Calu3 (cell line): ENCODE measurements around the gene DIS3L2. TPM values are rescaled to one million over a fixed set of nuclear protein-coding genes. Genes with fewer than 3 reads are reported as not detected.

Source experiments
- BruUV-seq: library from RNA; stranded (reverse); fragments of 400-500 nt; replicated peaks from 2 replicates; lab custom pipeline; 2021; lab: Mats Ljungman, UMichigan
- CTCF ChIA-PET: fragments of 300-600 bp; sonication (Branson Sonifier 250); formaldehyde crosslinking; loops from one replicate; lab custom pipeline; 2022; ENCODE audit warnings: antibody characterized with exemption; lab: Charles Lee
- DNase-seq: peaks from one replicate; pipeline ENCODE4 v3.0.0; 2022
- H3K27ac Mint-ChIP-seq: one replicate; pipeline ENCODE4 v1.8.0; 2022; ENCODE audit warnings: mixed read lengths; ENCODE audit not compliant: unreplicated experiment
- H3K27me3 Mint-ChIP-seq: one replicate; pipeline ENCODE4 v1.8.0; 2022; ENCODE audit warnings: mixed read lengths; ENCODE audit not compliant: unreplicated experiment
- H3K36me3 Mint-ChIP-seq: one replicate; pipeline ENCODE4 v1.8.0; 2022; ENCODE audit warnings: mild to moderate bottlenecking, moderate library complexity, mixed read lengths; ENCODE audit not compliant: insufficient read depth, unreplicated experiment
- H3K4me1 Mint-ChIP-seq: one replicate; pipeline ENCODE4 v1.8.0; 2022; ENCODE audit warnings: mild to moderate bottlenecking, low read depth, mixed read lengths; ENCODE audit not compliant: unreplicated experiment
- H3K4me3 Mint-ChIP-seq: one replicate; pipeline ENCODE4 v1.8.0; 2022; ENCODE audit warnings: mild to moderate bottlenecking, low read depth, moderate library complexity, mixed read lengths; ENCODE audit not compliant: unreplicated experiment
- H3K9me3 Mint-ChIP-seq: one replicate; pipeline ENCODE4 v1.8.0; 2022; ENCODE audit warnings: low read depth, mixed read lengths; ENCODE audit not compliant: unreplicated experiment
- CTCF ChIP-seq: fragments of 200-600 bp; IDR thresholded peaks from one replicate; pipeline ENCODE4 v1.8.0; 2022; ENCODE audit warnings: antibody characterized with exemption; ENCODE audit not compliant: unreplicated experiment
- intact Hi-C: fragments of 100-400 bp; cut with micrococcal nuclease; formaldehyde crosslinking; loops from one replicate; pipeline ENCODE4 v1.10.0; 2022; ENCODE audit not compliant: unreplicated experiment
- total RNA-seq: library from RNA; stranded (reverse); gene quantifications from 2 replicates; pipeline ENCODE4 v1.2.3, GENCODE V29; 2022

The DIS3L2 gene
- total RNA-seq, 1 experiment from 2014 or later, result 46.0 TPM

GRCh38 chr2:232049350-232049749, 87.8 kb downstream of the DIS3L2 start:
- DNase-seq, result no peak
- intact Hi-C loops, result no loop called here
- no TSS peak for BruUV-seq
- CTCF ChIA-PET, result no interaction called here
- H3K27me3 Mint-ChIP-seq, result no peaks in the 10 kb centered on the region
- H3K4me1 Mint-ChIP-seq, result no peaks in the 10 kb centered on the region
- H3K9me3 Mint-ChIP-seq, result no peaks in the 10 kb centered on the region
- no peak overlapping the region for H3K4me3 Mint-ChIP-seq
- TF ChIP-seq CTCF, result no peak
- H3K36me3 Mint-ChIP-seq, result no peaks in the 10 kb centered on the region
- H3K27ac Mint-ChIP-seq, result no peak overlapping the region

GRCh38 chr2:232052591-232052990, 91.1 kb downstream of the DIS3L2 start:
- TF ChIP-seq CTCF, result no peak
- Mint-ChIP-seq H3K27ac (no peak overlapping the region), H3K27me3 (no peaks in the 10 kb centered on the region), H3K9me3 (no peaks in the 10 kb centered on the region), H3K36me3 (no peaks in the 10 kb centered on the region), H3K4me3 (no peak overlapping the region), H3K4me1 (no peaks in the 10 kb centered on the region)
- no peak for DNase-seq
- CTCF ChIA-PET, result no interaction called here
- BruUV-seq, result no TSS peak
- intact Hi-C loops, result no loop called here

- intact Hi-C loops, result no loop called here
- BruUV-seq, result no TSS peak
- no peak for DNase-seq
- H3K27ac Mint-ChIP-seq, result no peak overlapping the region
- CTCF ChIA-PET, result no interaction called here
- H3K36me3 Mint-ChIP-seq, result no peaks in the 10 kb centered on the region
- H3K27me3 Mint-ChIP-seq, result no peaks in the 10 kb centered on the region
- H3K9me3 Mint-ChIP-seq, result no peaks in the 10 kb centered on the region
- no peaks in the 10 kb centered on the region for H3K4me1 Mint-ChIP-seq
- H3K4me3 Mint-ChIP-seq, result no peak overlapping the region
- TF ChIP-seq CTCF, result no peak
These were observed 92.3 kb downstream of the DIS3L2 start for GRCh38 chr2:232053777-232054176.

GRCh38 chr2:232058063-232058877, 96.8 kb downstream of the DIS3L2 start:
- no peak overlapping the region for H3K27ac Mint-ChIP-seq
- no peaks in the 10 kb centered on the region for H3K4me1 Mint-ChIP-seq
- no peak overlapping the region for H3K4me3 Mint-ChIP-seq
- no TSS peak for BruUV-seq
- DNase-seq, result no peak
- no peaks in the 10 kb centered on the region for H3K36me3 Mint-ChIP-seq
- peaks cover 2% of the 10 kb centered on the region for H3K9me3 Mint-ChIP-seq
- no peaks in the 10 kb centered on the region for H3K27me3 Mint-ChIP-seq
- CTCF ChIA-PET, result no interaction called here
- no peak for TF ChIP-seq CTCF
- intact Hi-C loops, result no loop called here
